CD4-positive, alpha-beta T cell treated with Interleukin-17A for 4 hours (primary cell): ENCODE results near the gene ATOH8.

Experiments used
- DNase-seq: peaks from one replicate; pipeline ENCODE4 v3.0.0-alpha.2; 2020; ENCODE audit warnings: mixed read lengths

ATOH8 gene

GRCh38 chr2:85755122-85756027, 1.6 kb downstream of the ATOH8 start:
- DNase-seq, result no peak

- DNase-seq, result no peak
Observed at GRCh38 chr2:85756195-85756594, 2.4 kb downstream of the ATOH8 start.

GRCh38 chr2:85756822-85757435, 3.1 kb downstream of the ATOH8 start:
- no peak for DNase-seq

GRCh38 chr2:85757860-85758259, 4.1 kb downstream of the ATOH8 start:
- no peak for DNase-seq

DNA sequence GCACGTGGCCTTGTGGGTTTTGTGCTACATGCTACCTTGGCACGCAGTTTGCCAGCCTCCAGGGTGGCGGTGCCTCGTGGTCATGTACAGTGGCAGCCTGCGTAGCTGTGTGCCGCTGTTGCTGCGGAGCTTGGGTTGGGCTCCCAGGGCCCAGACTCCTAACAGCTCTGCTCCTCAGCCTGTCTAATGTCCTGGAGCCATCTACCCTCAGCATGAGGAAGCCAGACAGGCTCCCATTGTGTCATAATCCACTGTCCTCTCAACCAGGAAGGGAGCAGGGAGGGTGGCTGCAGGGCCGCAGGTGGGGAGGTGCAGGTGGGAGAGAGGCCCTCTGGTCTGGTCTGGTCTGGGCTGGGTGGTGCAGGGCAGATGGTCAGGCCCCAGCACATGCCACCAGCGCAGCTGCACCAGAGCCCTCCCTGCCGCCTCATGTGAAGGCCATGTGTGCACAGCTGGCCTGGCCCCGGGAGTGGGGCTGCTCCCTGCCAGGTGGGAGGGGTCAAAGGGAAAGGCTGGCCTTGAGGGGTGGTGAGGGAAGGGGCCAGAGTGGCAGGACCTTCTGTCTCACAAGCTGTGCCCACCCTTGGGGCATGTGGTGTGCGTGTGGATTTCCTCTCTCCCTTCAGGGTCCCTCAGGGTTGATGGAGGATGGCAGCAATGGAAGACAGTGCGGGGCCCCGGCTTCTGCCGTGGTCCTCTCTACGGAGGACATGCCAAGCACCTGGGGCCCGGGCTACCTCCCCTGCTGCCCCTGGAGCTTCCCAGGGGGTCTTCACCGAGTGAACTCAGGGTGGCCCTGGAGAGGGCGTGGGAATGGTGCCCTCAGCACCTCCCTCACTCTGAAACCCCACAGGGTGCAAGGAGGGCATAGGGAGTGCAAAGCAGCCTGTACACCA, 4.8 kb downstream of the ATOH8 start:
- no peak for DNase-seq

GRCh38 chr2:85759257-85759613, 5.4 kb downstream of the ATOH8 start:
- DNase-seq, result no peak

DNA sequence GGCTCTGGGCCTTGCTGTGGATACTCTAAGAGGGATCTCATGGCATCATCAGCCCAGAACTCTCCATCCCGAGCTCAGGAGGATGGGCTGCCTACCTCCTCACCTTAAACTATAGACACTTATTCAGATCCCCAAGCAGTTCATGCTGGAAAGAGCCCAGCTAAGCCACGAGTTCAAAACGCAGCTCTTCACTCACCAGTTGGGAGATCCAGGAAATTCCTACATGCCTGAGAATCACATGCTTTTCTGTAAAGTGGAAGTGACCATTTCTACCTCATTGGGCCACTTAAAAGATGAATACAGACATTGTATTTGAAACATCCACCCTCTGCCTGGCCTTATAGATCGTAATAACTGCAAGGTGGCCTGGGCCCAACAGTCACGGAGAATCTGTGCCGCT, 6.6 kb downstream of the ATOH8 start:
- DNase-seq, result no peak

DNA sequence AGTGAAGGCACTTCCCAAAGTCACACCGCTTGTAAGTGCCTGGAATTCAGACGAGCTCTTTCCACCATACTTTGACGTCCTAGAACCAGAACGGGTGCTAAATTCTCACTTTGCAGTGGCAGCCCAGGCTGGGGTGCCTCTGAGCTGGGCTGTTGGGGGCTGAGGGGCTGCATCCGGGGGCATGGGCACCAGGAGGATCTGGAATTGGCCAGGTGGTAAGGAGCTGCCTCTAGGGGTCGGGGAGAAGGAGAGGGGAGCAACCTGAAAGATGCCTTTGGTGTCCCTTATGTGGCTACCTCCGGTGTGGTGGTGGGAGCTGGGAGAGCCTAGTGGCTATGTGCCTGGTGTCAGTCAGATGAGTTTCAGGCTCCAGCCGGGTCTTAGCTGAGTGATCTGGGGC, 7.1 kb downstream of the ATOH8 start:
- no peak for DNase-seq

GRCh38 chr2:85761512-85761944, 7.7 kb downstream of the ATOH8 start:
- DNase-seq, result no peak

DNA sequence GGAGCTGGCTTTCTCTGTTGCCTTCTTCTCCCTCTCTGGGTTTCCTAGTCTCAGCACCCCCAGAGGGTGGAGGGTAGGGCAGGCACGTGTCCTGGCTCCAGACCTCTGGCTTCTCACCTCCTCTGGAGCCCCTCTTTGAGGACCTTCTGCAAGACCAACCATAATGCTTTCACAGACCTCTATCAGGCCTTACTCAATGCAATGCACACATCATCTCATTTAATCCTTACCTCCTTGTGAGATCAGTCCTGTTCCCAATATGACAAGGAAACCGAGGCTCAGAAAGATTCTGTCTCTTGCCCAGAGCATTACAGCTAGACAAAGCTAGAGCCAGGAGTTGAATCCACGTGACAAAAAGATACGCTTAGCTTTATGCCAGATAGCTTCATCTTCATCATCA, 8.2 kb downstream of the ATOH8 start:
- no peak for DNase-seq

- DNase-seq, result no peak
Observed at GRCh38 chr2:85763132-85763531, 9.3 kb downstream of the ATOH8 start.

GRCh38 chr2:85763831-85764230, 10.0 kb downstream of the ATOH8 start:
- no peak for DNase-seq

DNA sequence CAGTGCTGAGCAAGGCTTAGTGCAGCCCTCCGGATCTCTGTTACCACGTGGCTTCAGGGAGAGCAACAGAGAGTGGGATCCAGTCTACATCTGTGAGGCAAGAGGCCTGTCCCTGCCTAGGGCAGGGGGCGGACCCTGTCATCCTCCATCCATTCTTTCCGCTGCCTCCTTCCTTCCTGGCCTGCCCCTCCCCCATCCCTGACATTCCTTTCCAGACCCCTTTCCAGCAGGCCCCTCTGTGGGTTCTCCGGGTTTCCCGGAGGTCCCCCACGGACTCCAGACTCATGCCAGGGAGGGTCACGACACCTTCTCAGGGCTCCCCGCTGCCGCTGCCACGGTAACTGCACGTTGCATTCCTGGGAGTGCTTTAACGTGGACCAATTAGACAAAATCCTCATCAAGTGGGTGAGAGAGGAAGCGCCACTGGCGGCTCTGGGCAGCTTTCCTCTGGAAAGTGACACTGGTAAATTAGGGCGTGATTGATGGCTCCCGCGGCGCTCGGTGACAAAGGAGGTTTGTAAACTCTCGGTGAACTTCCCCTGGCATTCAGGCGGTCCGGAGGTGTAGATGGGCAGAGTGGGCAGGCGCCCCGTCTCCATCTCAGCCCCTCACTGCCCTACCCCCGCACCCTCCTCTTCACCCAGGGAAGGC, 11.4 kb downstream of the ATOH8 start:
- DNase-seq, result no peak

GRCh38 chr2:85766229-85766628, 12.4 kb downstream of the ATOH8 start:
- no peak for DNase-seq

- no peak for DNase-seq
Observed at GRCh38 chr2:85767803-85768665, 14.2 kb downstream of the ATOH8 start.

- no peak for DNase-seq
Observed at GRCh38 chr2:85768713-85769112, 14.9 kb downstream of the ATOH8 start.

DNA sequence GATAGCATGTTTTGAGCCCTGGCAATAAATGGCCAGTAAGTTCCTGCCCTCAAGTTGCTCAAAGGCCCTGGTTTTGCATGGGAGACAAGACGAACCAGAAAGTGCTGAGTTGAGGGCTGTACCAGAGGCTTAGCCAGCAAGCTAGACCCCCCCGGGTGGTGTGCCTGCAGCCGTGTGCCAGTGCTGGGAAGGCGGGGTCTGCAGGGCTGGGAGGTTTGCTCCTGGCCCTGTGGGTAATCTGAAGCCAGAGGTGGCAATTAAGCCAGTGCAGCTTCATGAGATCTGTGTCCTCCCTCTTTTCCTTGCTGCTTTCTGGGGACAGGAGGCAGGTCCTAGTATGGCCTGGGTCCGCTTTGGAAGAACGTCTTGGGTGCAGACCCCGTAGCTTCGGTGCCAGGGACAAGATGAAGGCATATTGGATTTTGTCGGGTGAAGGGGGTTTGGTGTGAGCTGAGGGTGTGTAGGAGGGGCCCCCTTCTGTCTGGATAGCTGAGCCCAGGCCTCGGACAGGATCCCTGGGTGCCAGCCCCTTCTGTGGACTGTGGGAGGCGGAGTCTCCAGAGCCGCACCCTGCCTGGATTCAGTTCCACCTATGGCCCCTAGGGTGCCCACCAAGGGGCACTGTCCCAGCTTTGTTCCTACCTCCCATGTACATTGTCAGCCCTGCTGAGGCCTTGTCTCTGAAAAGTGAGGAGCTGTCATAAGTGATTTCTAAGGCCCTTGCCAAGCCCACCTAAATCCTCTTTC, 15.6 kb downstream of the ATOH8 start:
- DNase-seq, result no peak

DNA sequence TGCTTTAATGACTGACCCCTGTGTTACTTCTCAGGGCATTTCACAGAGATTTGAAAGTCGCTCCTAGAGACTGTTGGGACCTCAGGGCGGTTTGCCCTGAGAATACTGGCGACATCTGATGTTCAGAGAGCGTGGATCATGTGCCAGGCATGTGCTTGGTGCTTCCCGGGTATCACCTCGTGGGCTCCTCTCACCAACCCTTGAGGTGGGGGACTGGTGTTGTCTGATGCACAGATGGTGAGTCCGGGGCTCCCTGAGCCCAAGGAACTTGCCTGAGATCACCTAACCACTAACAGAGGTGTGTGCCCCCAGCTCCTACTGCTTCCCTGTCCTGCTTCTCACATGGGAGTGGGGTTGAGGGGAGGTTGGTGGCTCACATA, 16.2 kb downstream of the ATOH8 start:
- DNase-seq, result no peak

GRCh38 chr2:85770369-85770768, 16.6 kb downstream of the ATOH8 start:
- no peak for DNase-seq

DNA sequence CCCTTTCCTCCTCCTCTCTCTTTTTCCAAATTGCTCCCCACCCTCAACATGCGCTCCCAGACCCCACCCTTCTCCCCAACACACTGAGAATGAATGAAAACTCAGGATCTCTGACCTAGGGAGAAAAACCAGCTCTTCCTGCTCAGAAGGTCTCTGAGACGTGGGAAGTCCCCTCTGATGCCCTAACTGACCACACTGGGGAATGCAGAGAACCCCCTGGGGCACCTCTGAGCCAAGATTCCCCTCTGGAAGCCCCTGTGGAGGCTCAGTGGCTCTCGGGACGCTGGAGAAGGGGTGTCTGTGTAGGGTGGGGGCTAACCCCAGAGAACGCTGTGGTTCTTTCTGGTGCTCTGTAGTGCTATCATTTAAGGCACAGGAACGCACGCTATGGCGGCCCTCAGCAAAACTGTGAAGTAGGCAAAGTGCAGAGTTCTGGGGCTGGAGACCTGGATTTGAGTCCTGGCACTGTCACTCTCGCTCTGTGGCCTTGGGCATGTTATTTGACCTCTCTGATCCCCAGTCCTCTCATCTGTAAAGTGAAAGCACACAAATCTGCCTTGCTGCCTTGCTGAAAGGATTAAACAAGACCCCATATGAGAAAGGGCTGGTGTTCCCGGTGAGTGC, 17.1 kb downstream of the ATOH8 start:
- DNase-seq, result no peak

DNA sequence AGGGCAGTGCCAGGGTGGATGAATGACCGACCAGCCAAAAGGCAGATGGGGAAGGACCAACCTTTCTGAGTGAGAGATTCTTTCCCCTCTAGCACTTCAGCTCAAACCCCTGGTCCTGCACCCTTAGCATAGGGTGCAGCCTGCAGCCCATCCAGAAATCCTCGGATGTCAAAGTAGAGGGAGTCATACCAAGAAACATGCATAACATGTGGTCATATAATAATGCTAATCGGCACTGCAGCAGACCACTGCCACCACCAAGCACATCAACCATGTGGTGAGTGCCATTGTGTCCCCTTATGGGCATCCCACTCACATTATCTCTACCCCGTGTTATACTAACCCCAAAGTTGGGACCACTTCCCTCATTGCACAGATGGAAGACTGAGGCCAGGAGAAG, 17.7 kb downstream of the ATOH8 start:
- DNase-seq, result no peak
